ENCODE results near the gene PKMYT1.

PKMYT1 gene

GRCh38 chr16:2971985-2972784, 8.1 kb downstream of the PKMYT1 start:
- no peak for DNase-seq

GRCh38 chr16:2971134-2971984, 8.9 kb downstream of the PKMYT1 start:
- no peak for DNase-seq

GRCh38 chr16:2970563-2970962, 9.7 kb downstream of the PKMYT1 start:
- peak; percentile 36 for DNase-seq

GRCh38 chr16:2969545-2970521, 10.4 kb downstream of the PKMYT1 start:
- DNase-seq: peak; percentile 86

DNA sequence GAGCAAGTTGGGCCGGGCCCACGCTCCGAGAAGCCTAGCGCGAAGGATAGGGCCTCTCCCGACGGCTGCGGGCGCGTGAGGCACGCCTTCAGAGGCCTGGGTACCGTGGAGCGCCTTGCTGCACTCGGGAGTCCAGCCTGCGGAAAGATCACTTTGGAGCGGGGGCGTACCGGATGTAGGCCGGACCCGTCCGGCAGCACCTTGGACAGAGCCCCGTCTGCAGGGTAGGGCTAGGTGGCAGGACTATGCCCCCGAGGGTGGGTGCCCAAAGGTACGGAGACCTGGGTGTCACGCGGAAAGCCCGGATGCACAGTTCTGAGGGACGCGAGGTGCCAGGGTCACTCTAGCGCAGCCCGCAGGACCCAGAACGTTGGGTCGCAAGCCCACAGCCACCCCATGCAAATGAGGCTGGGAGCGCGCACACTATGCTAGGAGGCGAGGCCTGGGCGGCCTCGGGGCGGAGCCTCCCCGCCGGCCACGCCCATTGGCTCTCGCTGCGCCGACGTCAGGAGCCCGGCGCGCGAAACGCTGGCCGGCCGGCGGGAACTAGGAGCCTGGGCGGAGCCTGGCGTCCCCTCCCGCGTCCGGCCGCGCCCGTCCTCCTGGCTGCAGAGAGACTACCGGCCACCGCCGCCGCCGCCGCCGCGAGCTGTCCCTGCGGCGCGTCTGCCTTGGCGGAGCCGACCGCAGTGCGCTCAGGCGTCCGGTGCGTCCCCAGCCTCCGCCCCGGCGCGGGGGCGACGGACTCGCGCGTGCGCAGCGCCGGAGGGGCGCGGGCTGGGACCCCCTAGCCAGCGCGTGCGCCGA, 11.3 kb downstream of the PKMYT1 start, which contains the start of gene PAQR4:
Gene PAQR4 (plus strand): TSS at position 611 of the 807 bp plus-strand sequence. CDS start 327 bp downstream, outside the sequence.
- DNase-seq: peak; percentile 95

GRCh38 chr16:2968368-2968737, 11.9 kb downstream of the PKMYT1 start:
- peak; percentile 38 for DNase-seq

- no peak for DNase-seq
Observed at GRCh38 chr16:2967721-2968161, 12.5 kb downstream of the PKMYT1 start.

GRCh38 chr16:2967211-2967631, 13.0 kb downstream of the PKMYT1 start:
- DNase-seq: no peak

DNA sequence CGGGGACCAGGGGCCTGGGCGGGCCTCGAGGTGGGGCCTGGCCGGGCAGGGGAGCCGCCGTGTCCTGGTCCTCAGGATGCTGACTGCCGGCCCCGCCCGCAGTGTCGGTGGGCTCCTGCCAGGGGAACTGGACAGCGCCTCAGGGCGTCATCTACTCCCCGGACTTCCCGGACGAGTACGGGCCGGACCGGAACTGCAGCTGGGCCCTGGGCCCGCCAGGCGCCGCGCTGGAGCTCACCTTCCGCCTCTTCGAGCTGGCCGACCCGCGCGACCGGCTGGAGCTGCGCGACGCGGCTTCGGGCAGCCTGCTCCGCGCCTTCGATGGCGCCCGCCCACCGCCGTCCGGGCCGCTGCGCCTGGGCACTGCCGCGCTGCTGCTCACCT, 13.4 kb downstream of the PKMYT1 start:
- DNase-seq: no peak

DNA sequence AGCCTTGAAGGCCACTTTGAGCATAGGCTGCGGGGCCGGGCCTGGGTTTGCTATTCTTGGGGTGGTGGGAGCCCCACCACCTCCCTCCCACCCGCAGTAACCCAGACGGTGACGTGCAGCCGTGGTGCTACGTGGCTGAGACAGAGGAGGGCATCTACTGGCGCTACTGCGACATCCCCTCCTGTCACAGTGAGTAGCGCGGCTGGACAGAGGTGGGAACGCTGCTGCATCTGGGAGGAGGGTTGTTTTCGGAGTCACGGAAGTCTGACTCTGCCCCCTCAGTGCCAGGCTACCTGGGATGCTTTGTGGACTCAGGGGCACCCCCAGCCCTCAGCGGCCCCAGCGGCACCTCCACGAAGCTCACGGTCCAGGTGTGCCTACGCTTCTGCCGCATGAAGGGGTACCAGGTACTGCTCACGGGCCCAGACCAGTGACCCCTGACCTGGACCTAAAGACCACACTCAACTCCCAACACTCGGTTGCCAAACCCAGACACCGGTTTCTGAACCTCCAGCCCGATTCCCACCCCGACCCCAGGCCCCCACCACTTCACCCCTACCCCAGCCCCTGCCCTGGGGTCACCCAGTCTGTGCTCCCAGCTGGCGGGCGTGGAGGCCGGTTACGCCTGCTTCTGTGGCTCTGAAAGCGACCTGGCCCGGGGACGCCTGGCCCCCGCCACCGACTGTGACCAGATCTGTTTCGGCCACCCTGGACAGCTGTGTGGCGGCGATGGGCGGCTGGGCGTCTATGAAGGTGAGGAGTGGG, 14.0 kb downstream of the PKMYT1 start:
- no peak for DNase-seq

- DNase-seq: peak; percentile 85
Observed at GRCh38 chr16:2964475-2965336, 15.5 kb downstream of the PKMYT1 start.

DNA sequence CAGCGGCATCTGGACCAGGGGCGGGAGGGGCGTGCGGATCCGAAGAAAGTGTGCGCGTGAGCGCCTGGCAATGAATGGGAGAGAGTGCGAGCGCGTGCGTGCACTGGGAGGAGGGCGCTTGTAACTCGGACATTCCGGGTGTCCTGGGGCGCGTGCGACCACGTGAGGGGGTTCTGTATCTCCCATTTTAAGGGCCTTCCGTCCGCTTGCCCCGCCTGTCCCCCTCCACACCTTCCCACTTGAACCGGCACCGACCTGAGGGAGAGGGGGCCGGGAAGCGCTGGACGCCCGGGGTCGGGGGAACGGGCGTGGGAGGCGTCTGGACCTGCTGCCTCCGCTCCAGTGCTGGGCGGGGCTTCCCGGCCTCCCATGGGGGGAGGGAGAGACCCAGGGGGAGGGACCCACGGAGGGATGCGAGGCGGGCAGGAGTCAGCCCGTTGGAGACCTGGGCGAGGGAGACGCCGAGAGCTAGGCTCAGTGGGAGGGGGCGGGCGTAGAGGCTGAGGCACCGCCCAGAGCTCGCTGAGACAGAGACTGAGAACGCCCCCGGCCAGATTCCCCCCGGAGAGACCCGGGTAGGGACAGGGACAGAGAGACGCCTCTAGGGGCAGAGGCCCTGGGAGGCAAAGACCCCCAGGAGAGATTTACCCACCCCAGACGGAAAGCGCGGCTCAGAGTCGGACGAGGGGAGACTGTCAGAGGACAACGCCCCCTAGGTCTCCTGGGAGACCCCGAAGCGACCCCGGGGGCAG, 16.3 kb downstream of the PKMYT1 start, which contains the start of gene KREMEN2:
Gene KREMEN2 (plus strand): TSS at position 553 of the 752 bp plus-strand sequence. CDS start 246 bp downstream, outside the sequence.
- DNase-seq: peak; percentile 61

- no peak for DNase-seq
Observed at GRCh38 chr16:2963074-2963722, 17.0 kb downstream of the PKMYT1 start.

DNA sequence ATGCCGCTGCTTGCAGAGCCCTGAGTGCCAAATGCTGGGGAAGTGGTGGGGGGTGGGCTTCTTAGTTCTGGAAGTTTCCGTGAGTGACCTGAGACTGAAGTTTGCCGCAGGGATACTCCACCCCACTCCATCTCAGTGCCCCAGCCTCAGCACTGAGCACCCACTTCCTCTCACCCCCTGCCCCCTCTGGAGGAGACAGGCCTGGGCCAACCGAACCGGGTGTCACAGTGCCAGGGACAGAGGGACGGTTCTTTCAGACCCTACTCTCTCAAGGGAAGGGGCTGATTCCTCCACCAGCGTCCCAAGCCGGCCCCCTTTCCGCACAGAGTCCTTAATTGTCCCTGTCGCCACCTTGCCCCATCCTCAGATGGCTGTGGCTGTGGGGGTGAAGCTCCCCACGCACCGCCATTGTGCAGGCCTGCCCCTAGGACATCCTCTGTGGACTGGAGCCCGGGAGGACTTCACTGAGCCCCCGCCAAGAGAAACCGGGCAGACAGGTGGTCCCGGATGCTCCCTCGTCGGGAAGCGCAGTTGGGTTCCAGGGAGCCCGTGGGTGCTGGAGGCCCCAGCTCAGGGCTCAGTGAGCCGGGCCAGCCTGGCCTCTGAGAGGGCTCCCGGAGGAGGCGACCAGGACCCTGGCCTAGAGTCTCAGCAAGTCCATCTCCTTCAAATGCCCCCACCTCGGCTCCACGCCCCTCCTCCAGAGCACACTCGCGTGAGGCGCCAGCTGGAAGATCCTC, 17.7 kb downstream of the PKMYT1 start:
- no peak for DNase-seq

- DNase-seq: no peak
Observed at GRCh38 chr16:2960183-2961010, 19.8 kb downstream of the PKMYT1 start.

DNA sequence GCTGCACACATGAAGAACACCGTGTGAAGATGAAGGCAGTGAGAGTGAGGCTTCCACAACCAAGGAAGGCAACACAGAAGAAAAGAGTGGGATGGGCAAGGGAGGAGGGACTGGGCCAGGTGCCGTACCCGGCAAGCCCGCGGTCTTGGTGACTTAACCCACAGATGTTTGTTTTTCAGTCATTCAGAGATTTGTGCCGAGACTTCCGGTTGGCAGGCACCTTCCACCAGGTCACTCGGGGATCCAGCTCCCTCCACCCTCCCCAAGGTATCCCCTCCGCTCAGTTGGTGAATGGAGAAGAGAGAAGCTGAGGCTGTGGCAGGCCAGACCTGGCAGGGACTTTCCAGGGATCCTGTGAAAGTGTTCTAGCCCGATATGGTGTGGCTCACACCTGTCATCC, 21.0 kb downstream of the PKMYT1 start:
- no peak for DNase-seq

- DNase-seq: no peak
Observed at GRCh38 chr16:2956579-2956956, 23.7 kb downstream of the PKMYT1 start.
